Measurements from ENCODE around the gene ZEB2.
A peak's percentile ranks its signal among the peaks of the same experiment; 100 is the strongest.

Gene ZEB2

DNA sequence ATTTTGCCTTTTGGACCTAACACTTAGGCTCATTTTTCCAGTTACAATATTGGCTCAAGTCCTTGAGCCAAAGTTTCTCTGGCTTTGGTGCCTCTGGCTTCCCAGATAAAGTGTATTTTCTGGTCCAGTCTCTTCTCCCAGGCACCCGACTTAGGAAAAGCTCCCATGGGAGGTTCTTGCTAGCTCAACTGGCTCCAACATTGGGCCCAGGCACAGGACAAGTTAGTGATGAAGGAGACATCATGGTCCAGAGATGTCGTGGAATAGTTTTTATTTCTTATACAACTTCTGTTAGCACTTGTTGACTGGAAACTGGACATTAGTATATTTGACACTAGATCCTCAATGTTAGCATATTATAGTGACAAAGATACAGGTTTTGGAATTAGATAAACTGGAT is 8.2 kb upstream of the ZEB2 start:
- DNase-seq = no peak

DNA sequence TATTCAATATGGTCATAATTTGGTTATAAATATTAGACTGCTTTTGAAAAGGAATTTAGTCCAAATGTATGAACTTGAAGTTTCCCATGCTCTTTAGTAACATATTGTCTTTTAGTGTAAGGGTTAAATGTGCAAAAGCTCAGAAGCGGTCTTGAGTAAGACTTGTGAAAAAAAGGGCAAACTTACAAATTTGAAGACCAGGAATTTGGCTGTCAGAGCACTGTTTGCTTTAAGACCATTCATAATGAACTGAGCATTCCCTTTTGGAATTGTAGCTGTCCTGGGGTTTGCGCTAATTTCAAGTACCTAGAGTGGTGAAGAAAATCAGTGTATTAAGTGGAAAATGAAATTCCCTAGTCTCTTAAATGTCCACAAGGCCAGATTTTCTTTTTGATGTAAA is 6.9 kb upstream of the ZEB2 start:
- no peak for DNase-seq

DNA sequence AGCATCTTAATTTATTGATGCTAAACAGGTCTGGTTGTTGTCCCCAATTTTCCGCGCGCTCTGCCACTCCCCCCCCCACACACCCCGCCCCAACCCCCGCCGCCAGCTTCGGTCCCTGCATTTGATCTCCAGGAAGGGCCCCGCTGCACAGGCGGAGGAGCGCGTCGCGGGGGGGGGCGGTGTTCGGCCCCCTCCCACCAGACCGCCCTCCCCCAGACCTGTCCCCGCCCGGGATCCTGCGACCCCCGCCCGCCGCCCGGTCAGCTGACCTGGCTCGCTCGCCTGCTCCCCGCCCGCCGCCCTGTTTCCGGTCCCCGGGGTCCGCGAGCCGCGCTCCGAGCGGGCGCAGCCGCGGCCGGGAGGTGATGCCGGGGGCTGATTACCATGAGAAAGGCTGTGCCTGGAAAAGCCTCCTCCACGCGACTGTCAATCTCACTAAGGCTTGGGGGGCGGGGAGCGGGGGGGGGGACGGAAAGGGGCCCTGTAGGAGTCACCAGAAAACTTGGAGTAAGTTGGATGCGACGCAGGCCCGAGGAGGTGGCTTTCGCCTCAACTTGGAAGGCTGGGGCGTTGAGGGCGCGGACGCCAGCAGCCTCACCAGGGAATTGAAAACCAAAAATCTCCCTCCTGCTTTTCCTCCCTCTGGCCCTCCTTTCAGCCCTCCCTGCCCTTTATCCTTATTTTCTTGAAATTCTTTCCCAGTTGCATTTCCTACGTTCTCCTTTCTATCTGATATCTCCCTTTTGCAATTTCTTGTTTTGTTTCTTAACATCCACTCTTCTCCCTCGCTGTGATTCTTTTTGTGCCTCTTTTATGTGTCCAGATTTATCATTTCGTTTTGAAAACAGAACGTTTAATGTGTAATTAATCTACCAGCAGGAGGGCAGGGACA is 4.4 kb upstream of the ZEB2 start:
- no peak for DNase-seq

GRCh38 chr2:144523596-144524117 is 3.7 kb upstream of the ZEB2 start:
- no peak for DNase-seq

DNA sequence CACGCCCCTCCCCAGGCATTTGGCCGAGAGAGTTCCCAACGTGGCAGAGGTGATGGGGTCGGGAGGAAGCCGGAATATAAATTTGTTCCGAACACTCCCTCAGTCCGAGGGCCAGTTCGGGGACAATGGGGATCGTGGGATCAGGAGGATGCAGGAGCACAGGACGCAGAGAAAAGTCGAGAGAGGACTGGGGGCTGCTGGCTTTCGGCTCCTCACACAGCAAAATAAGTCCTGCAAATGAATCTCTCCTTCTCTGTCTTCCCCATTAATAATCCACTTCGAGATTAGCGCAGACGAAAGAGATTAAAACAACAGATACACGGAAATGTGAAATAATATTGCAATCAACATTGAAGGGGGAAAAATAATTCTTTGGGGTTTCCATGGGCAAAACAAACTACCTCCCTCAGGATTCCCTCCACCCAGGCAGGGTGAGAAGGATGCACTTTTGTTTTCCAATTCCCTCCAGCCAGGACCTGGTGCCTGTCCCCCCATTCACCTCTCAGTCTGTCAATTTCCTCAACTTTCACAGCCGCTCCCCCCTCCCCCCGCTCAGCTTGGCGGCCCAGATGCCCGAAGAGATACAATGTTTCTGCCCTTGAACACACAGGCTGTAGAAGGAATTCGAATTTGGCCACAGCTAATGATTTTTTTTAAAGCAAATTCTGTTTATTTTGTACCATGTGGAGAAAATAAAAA is 3.1 kb upstream of the ZEB2 start:
- no peak for DNase-seq

DNA sequence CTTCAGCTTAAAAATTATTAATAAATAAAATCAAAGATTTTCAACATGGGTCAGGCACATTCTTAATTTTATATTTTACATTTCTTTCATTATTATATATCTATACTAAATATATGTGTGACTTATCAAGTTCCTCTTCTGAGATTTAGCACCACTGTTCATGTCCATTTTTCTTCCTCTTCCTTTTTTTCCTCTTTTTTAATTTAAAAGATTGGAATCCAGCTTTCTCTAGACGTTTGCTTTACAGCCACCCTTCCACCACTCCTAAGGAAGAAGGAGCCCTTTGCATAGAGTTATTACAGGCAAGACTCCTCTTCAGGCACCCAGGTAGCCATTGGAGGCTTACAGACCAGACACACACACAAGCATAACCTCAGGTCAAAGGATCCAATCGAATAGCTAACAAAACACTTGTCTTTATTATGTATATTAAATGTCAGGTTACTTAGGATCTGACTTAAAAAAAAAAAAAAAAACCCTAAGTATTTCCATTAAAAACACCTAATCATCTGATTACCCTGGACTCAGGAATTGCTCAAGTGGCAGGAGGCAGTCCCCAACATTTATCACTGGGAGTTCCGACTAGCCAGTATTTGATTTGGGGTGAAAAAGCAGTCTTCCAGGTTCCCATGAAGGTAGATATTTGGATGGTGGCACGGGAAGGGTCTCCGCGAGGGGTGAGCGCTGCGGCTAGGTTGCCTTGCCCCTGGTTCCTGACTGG is 2.4 kb upstream of the ZEB2 start:
- no peak for DNase-seq

DNA sequence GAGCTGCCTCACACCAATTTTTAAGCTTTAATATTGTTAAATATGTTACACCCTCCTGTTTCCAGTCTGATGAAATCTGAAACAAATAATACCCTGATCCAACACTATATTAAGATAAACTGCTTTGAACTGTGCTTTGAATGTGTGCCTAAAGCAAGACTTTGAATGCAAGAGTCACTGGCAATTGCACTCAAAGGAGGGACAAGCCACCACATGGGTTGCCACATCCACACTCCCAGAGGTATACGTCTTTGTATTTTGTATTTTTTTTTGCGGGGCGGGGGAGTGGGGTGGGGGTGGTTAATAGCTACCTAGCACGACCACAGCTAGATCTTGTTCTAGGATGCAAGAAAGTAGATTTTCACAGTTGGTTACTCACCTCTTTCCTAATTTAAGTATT is 1.8 kb upstream of the ZEB2 start:
- DNase-seq = no peak

DNA sequence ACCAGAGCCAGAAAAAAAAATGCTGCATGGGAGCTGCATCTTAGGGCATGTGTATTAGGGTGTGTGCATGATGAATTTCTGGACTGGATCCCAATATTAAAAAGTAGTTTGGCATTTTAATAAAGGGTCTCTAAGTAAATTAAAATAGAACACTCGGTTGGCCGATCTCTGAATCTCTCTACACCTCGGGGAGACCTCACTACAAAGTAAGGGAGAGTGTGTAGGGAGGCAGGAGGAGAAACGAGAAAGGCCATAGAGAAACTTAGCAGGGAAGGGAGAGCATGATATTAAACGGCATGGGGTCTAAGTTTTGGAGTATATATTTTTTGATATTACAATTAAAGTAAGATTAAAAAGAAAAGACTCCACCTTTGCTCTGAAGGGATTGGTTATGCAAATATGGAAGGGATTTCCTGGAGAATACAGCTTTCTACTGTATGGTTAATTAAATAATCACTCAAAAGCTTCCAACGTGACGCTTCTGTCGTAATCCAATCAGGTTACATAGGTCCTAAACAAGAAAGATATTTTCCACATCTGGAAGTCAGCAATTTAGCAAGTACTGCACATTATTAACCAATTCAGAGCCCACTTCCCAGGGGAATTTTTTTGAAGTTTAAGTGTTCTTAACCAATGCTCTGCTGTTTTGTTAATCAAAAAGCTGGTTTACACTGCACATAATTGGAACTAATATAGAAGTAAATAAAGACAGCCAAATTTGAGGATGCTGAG is 1.0 kb upstream of the ZEB2 start:
- DNase-seq = no peak

GRCh38 chr2:144519597-144519933 is 354 bp downstream of the ZEB2 start:
- no peak for DNase-seq

GRCh38 chr2:144518748-144519596 is 947 bp downstream of the ZEB2 start:
- DNase-seq = no peak

DNA sequence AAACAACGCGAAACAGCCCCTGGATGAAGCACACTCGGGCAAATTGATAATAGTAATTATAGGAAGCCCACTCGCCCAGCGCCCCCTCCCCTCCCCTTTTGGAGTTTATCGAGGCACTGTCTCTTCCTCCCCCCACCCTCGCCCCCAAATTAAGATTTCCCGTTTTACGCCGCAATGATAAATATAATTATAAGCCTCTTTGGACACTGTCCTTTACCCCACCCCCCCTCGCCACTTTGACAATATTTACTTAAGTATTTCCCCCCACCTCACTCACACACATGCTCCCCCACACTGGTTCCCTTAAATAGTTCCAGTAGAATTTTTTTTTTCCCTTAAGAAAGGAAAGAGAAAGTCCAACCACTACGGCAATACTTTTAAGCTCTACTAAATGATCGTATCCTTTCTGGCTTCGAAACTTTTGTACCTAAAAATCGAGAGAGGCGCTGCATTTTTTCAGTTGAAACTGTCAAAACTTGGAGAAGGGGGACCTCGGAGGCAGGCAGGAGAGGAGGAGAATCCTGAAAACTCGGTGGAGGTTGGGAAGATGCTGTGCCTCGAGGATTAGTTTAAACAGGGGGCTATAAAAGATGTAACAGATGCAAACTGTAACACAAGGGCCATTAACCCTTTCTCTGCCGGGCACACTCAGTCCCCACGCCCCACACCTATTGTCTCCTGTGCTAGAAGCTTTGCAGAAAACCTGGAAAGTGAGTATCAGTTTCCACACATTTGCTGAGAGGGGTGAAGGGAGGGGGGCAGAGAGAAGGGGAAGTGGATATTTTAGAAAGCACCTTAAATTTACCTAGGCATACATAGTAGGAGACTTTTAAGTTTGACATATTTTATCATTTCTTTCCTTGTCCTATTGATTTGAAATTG is 1.8 kb downstream of the ZEB2 start:
- no peak for DNase-seq

- DNase-seq = peak; percentile 31
These were observed 2.7 kb downstream of the ZEB2 start for GRCh38 chr2:144516981-144517865.

DNA sequence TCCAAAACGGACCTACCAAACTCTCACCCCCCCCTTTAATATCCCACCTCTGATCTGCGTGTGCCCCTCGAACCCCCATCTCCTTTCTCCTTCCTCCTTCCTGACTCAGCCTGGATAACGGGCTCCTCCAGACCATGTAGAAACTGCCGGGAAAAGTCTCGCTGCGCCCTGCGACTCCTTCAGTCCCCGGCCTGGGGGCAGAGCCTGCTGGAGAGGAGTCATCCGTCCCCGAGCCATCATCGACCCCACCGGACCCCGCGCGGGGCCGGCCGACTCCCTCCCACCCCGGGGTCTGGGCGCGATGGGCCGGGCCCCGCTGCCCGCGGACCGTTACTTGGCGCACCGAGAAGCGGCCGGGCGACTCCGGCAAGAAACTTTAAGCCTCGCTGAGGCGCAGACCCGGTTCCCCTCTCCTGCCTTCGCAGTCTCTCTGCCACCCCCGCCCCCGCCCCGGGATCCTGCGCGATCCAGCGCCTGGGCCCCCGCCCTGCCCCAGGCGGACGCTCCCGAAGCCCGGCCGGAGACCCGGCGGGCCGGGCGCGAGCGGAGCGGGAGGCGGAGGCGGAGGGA is 3.4 kb downstream of the ZEB2 start:
- no peak for DNase-seq

GRCh38 chr2:144515696-144516410 is 4.1 kb downstream of the ZEB2 start:
- no peak for DNase-seq

GRCh38 chr2:144515099-144515695 is 4.7 kb downstream of the ZEB2 start:
- DNase-seq = no peak

- DNase-seq = no peak
These were observed 5.3 kb downstream of the ZEB2 start for GRCh38 chr2:144514616-144515091.

GRCh38 chr2:144513388-144514101 is 6.4 kb downstream of the ZEB2 start:
- DNase-seq = no peak

Data from central memory CD4-positive, alpha-beta T cell (primary cell).